Esophagus squamous epithelium (tissue), 4 donors: ENCODE data around the gene HSF5.

ENCODE experiments used
- CTCF ChIP-seq, 6 experiments: fragments of 450-650 bp in 4 of 6; fragments of 200-600 bp in 2 of 6; sonication (generic) in 2 of 6; IDR thresholded peaks; one replicate each; pipeline ENCODE4 v1.5.1; 2016 to 2019; ENCODE audit warnings: antibody characterized with exemption in 6 of 6, mild to moderate bottlenecking in 4 of 6, moderate library complexity in 4 of 6
- POLR2A ChIP-seq, 4 donors: fragments of 450-650 bp; IDR thresholded peaks; one replicate each; pipeline ENCODE4 v1.6.1; 2017; ENCODE audit warnings: antibody characterized with exemption in 4 of 4, mild to moderate bottlenecking in 4 of 4, moderate library complexity in 3 of 4

- TF ChIP-seq CTCF (IDR thresholded peaks at IDR 0.05) (no peak), POLR2A (IDR thresholded peaks at IDR 0.05) (no peak)
These were observed 8.1 kb downstream of the HSF5 start for GRCh38 chr17:58480090-58480489.
